Natural killer cell (primary cell): ENCODE data around the gene CYYR1. TPM values are rescaled to one million over a fixed set of nuclear protein-coding genes. Genes with fewer than 3 reads are reported as not detected.

ENCODE experiments used
- ATAC-seq, 3 donors: fragments of 150-1000 bp in 2 of 3; fragments of 200-7000 bp in 1 of 3; cut with Tn5 transposase; 1 replicate in 1 of 3; 2 replicates in 2 of 3; pipeline ENCODE4 v1.10.0; 2021; ENCODE audit warnings: mild to moderate bottlenecking in 2 of 3, moderate library complexity in 2 of 3
- DNase-seq, 2 donors: peaks; one replicate each; pipeline versions ENCODE4 v3.0.0 to v3.0.0-alpha.2; 2013 to 2021; ENCODE audit warnings: mixed read lengths in 1 of 2
- H3K27ac ChIP-seq: one replicate; pipeline ENCODE4 v1.5.1; 2013; ENCODE audit warnings: mild to moderate bottlenecking, low read length
- H3K27me3 ChIP-seq: one replicate; pipeline ENCODE4 v1.6.1; 2013; ENCODE audit warnings: low read length; ENCODE audit not compliant: control insufficient read depth, insufficient read depth
- H3K36me3 ChIP-seq: one replicate; pipeline ENCODE4 v1.6.1; 2013; ENCODE audit warnings: low read length; ENCODE audit not compliant: control insufficient read depth, insufficient read depth
- H3K4me1 ChIP-seq: one replicate; pipeline ENCODE4 v1.6.1; 2013; ENCODE audit warnings: low read length; ENCODE audit not compliant: control insufficient read depth, insufficient read depth
- H3K4me3 ChIP-seq: one replicate; pipeline ENCODE4 v1.5.1; 2013; ENCODE audit warnings: low read length
- H3K9me3 ChIP-seq: one replicate; pipeline ENCODE4 v1.6.1; 2013; ENCODE audit warnings: low read length; ENCODE audit not compliant: control insufficient read depth, insufficient read depth
- H3K27ac Mint-ChIP-seq, 2 donors: one replicate each; pipeline ENCODE4 v1.8.0; 2022; ENCODE audit warnings: mild to moderate bottlenecking in 2 of 2, mixed read lengths in 2 of 2, moderate library complexity in 1 of 2
- H3K27me3 Mint-ChIP-seq, 2 donors: one replicate each; pipeline ENCODE4 v1.8.0; 2022; ENCODE audit warnings: low read depth in 2 of 2, mixed read lengths in 2 of 2
- H3K36me3 Mint-ChIP-seq: one replicate; pipeline ENCODE4 v1.8.0; 2022; ENCODE audit warnings: mixed read lengths
- H3K4me1 Mint-ChIP-seq, 2 donors: one replicate each; pipeline ENCODE4 v1.8.0; 2022; ENCODE audit warnings: mixed read lengths in 2 of 2
- H3K4me3 Mint-ChIP-seq: one replicate; pipeline ENCODE4 v1.8.0; 2022; ENCODE audit warnings: mild to moderate bottlenecking, moderate library complexity, mixed read lengths
- H3K9me3 Mint-ChIP-seq, 2 donors: one replicate each; pipeline ENCODE4 v1.8.0; 2022; ENCODE audit warnings: mixed read lengths in 2 of 2
- CTCF ChIP-seq: fragments of 200-600 bp; IDR thresholded peaks from one replicate; pipeline ENCODE4 v1.8.0; 2022; ENCODE audit warnings: antibody characterized with exemption
- WGBS: methylation state at CpG from one replicate; pipeline ENCODE4 v1.1.7; 2013; ENCODE audit warnings: missing lambda C conversion rate; ENCODE audit not compliant: insufficient coverage; 5-methylcytosine and 5-hydroxymethylcytosine counted together
- intact Hi-C: fragments of 100-400 bp; cut with micrococcal nuclease; formaldehyde crosslinking; loops from one replicate; pipeline ENCODE4 v1.14.2; 2022
- total RNA-seq, 4 donors: library from RNA; stranded (reverse); fragments of 120-200 nt in 1 of 4; gene quantifications; one replicate each; pipeline versions ENCODE4 v1.2.3 to v1.2.4, GENCODE V29; 2013 to 2022

Gene CYYR1
- total RNA-seq, 3 donors from 2014 or later (not counting 1 experiment from before 2014, with no cell fraction given) = not detected

GRCh38 chr21:26505211-26505610 is 67.9 kb downstream of the CYYR1 start:
- no peak for TF ChIP-seq CTCF
- no peak overlapping the region for H3K4me3 Mint-ChIP-seq
- intact Hi-C loops = no loop called here
- no peak overlapping the region for H3K4me3 ChIP-seq
- no peak for DNase-seq
- ATAC-seq = no peak
- WGBS = 92% methylated on average over 1 of the region's 1 CpG
- no peak overlapping the region for H3K27ac ChIP-seq
- H3K36me3 ChIP-seq = no peaks in the 10 kb centered on the region
- H3K27me3 Mint-ChIP-seq = no peaks in the 10 kb centered on the region
- H3K27me3 ChIP-seq = no peaks in the 10 kb centered on the region
- no peaks in the 10 kb centered on the region for H3K36me3 Mint-ChIP-seq
- H3K9me3 Mint-ChIP-seq = peaks cover 0 to 8% of the 10 kb centered on the region in 2 donors
- H3K4me1 Mint-ChIP-seq = no peaks in the 10 kb centered on the region
- H3K27ac Mint-ChIP-seq = no peak overlapping the region
- no peaks in the 10 kb centered on the region for H3K4me1 ChIP-seq
- H3K9me3 ChIP-seq = no peaks in the 10 kb centered on the region

- intact Hi-C loops = no loop called here
- no peaks in the 10 kb centered on the region for H3K27me3 Mint-ChIP-seq
- Histone ChIP-seq H3K4me3 (no peak overlapping the region), H3K4me1 (no peaks in the 10 kb centered on the region), H3K9me3 (peaks cover 3% of the 10 kb centered on the region), H3K36me3 (no peaks in the 10 kb centered on the region), H3K27ac (no peak overlapping the region), H3K27me3 (no peaks in the 10 kb centered on the region)
- no peak overlapping the region for H3K4me3 Mint-ChIP-seq
- WGBS = 80% methylated on average over 2 of the region's 2 CpGs
- H3K27ac Mint-ChIP-seq = no peak overlapping the region
- TF ChIP-seq CTCF = no peak
- H3K9me3 Mint-ChIP-seq = peaks cover under 1 to 9% of the 10 kb centered on the region in 2 donors
- no peaks in the 10 kb centered on the region for H3K4me1 Mint-ChIP-seq
- DNase-seq (no peak), ATAC-seq (no peak)
- H3K36me3 Mint-ChIP-seq = no peaks in the 10 kb centered on the region
These were observed 69.7 kb downstream of the CYYR1 start for GRCh38 chr21:26503414-26503813.

GRCh38 chr21:26501495-26502021 is 71.5 kb downstream of the CYYR1 start:
- Histone ChIP-seq H3K9me3 (peaks cover 3% of the 10 kb centered on the region), H3K27ac (no peak overlapping the region), H3K36me3 (no peaks in the 10 kb centered on the region), H3K4me3 (no peak overlapping the region), H3K4me1 (no peaks in the 10 kb centered on the region), H3K27me3 (no peaks in the 10 kb centered on the region)
- Mint-ChIP-seq H3K4me3 (no peak overlapping the region), H3K9me3 (peaks cover 4 to 11% of the 10 kb centered on the region in 2 donors), H3K4me1 (no peaks in the 10 kb centered on the region), H3K27me3 (no peaks in the 10 kb centered on the region), H3K36me3 (no peaks in the 10 kb centered on the region), H3K27ac (no peak overlapping the region)
- no peak for ATAC-seq
- TF ChIP-seq CTCF = no peak
- DNase-seq = no peak
- 89% methylated on average over 1 of the region's 3 CpGs for WGBS
- intact Hi-C loops = no loop called here

GRCh38 chr21:26499495-26499894 is 73.6 kb downstream of the CYYR1 start:
- Mint-ChIP-seq H3K36me3 (no peaks in the 10 kb centered on the region), H3K4me1 (no peaks in the 10 kb centered on the region), H3K9me3 (peaks cover 4 to 11% of the 10 kb centered on the region in 2 donors), H3K4me3 (no peak overlapping the region), H3K27me3 (no peaks in the 10 kb centered on the region), H3K27ac (no peak overlapping the region)
- intact Hi-C loops = no loop called here
- Histone ChIP-seq H3K4me1 (no peaks in the 10 kb centered on the region), H3K4me3 (no peak overlapping the region), H3K36me3 (no peaks in the 10 kb centered on the region), H3K9me3 (peaks cover 3% of the 10 kb centered on the region), H3K27me3 (no peaks in the 10 kb centered on the region), H3K27ac (no peak overlapping the region)
- no peak for TF ChIP-seq CTCF
- ATAC-seq (no peak), DNase-seq (no peak)
